Measurements from ENCODE around the gene IAPP.
"Not testable (repeated sequence)": the region's sequence is repeated elsewhere in the genome, so short reads cannot be mapped to it uniquely, and the experiment has no call there.

The IAPP gene

GRCh38 chr12:21381320-21381719 lies 8.6 kb downstream of the IAPP start:
- DNase-seq (ENCODE audit: low spot score), result not testable (repeated sequence)

- no peak for DNase-seq (ENCODE audit: low spot score)
Observed at GRCh38 chr12:21384261-21384660, 11.6 kb downstream of the IAPP start.

- DNase-seq (ENCODE audit: low spot score), result no peak
Observed at GRCh38 chr12:21387174-21387573, 14.5 kb downstream of the IAPP start.

- no peak for DNase-seq (ENCODE audit: low spot score)
Observed at GRCh38 chr12:21392384-21392783, 19.7 kb downstream of the IAPP start.

GRCh38 chr12:21394828-21395626 lies 22.3 kb downstream of the IAPP start:
- not testable (repeated sequence) for DNase-seq (ENCODE audit: low spot score)

- no peak for DNase-seq (ENCODE audit: low spot score)
Observed at GRCh38 chr12:21413369-21414277, 40.9 kb downstream of the IAPP start.

- no peak for DNase-seq (ENCODE audit: low spot score)
Observed at GRCh38 chr12:21416511-21417121, 43.9 kb downstream of the IAPP start.

- not testable (repeated sequence) for DNase-seq (ENCODE audit: low spot score)
Observed at GRCh38 chr12:21418398-21418797, 45.7 kb downstream of the IAPP start.

GRCh38 chr12:21419009-21419699 lies 46.5 kb downstream of the IAPP start:
- DNase-seq (ENCODE audit: low spot score), result not testable (repeated sequence)

- no peak for DNase-seq (ENCODE audit: low spot score)
Observed at GRCh38 chr12:21428241-21428640, 55.5 kb downstream of the IAPP start.

Data from D341Med (cell line).